Choroid plexus epithelial cell (primary cell): ENCODE measurements around the gene EID3.

ENCODE experiments used
- DNase-seq: peaks from one replicate; pipeline ENCODE4 v3.0.0-alpha.2; 2010; ENCODE audit warnings: low read depth
- H3K4me3 ChIP-seq: 2 replicates; pipeline ENCODE4 v1.5.1; 2011; ENCODE audit warnings: low read depth, mild to moderate bottlenecking, control low read depth, low read length, moderate library complexity
- CTCF ChIP-seq: conservative IDR thresholded peaks from 2 replicates; pipeline ENCODE4 v1.5.1; 2011; ENCODE audit warnings: low read depth, mild to moderate bottlenecking, control low read depth, inconsistent platforms, low read length, moderate library complexity

Gene EID3

GRCh38 chr12:104273503-104273902 is 30.0 kb upstream of the EID3 start:
- no peak for DNase-seq
- H3K4me3 ChIP-seq: no peak overlapping the region
- TF ChIP-seq CTCF: no peak

GRCh38 chr12:104274811-104275210 is 28.7 kb upstream of the EID3 start:
- TF ChIP-seq CTCF: no peak
- DNase-seq: no peak

GRCh38 chr12:104275689-104276088 is 27.9 kb upstream of the EID3 start:
- no peak overlapping the region for H3K4me3 ChIP-seq
- no peak for TF ChIP-seq CTCF
- no peak for DNase-seq

More at GRCh38 chr12:104274811-104275210, 28.7 kb upstream of the EID3 start:
- no peak overlapping the region for H3K4me3 ChIP-seq

GRCh38 chr12:104276273-104277131 is 27.0 kb upstream of the EID3 start:
- DNase-seq: no peak
- no peak overlapping the region for H3K4me3 ChIP-seq
- TF ChIP-seq CTCF: no peak

- no peak for TF ChIP-seq CTCF
- no peak for DNase-seq
- H3K4me3 ChIP-seq: no peak overlapping the region
These were observed 24.4 kb upstream of the EID3 start for GRCh38 chr12:104279164-104279563.

GRCh38 chr12:104280111-104280510 is 23.4 kb upstream of the EID3 start:
- H3K4me3 ChIP-seq: no peak overlapping the region
- DNase-seq: no peak

More at GRCh38 chr12:104280111-104280510, 23.4 kb upstream of the EID3 start:
- TF ChIP-seq CTCF: no peak
